H1 (cell line): ENCODE measurements around the gene ERAS.

Experiments
- ATF2 ChIP-seq: IDR thresholded peaks from 2 replicates; pipeline ENCODE4 v1.6.1; 2012; ENCODE audit warnings: low read length, inconsistent platforms
- CTCF ChIP-seq, 3 experiments: IDR thresholded peaks; 1 replicate in 2 of 3; 2 replicates in 1 of 3; pipeline versions ENCODE4 v1.5.1 to v1.6.1; 2011; ENCODE audit warnings: low read length in 3 of 3, mild to moderate bottlenecking in 3 of 3, inconsistent platforms in 2 of 3, low read depth in 1 of 3, moderate library complexity in 1 of 3; ENCODE audit not compliant: insufficient read depth in 1 of 3; ENCODE audit errors: control extremely low read depth in 1 of 3
- POLR2A ChIP-seq, 2 experiments: IDR thresholded peaks; 1 replicate in 1 of 2; 2 replicates in 1 of 2; pipeline ENCODE4 v1.6.1; 2011; ENCODE audit warnings: low read depth in 2 of 2, low read length in 2 of 2, mild to moderate bottlenecking in 2 of 2; ENCODE audit errors: control extremely low read depth in 1 of 2
- POLR2AphosphoS5 ChIP-seq: IDR thresholded peaks from 2 replicates; pipeline ENCODE4 v1.6.1; 2011; ENCODE audit warnings: low read depth, low read length
- RXRA ChIP-seq: IDR thresholded peaks from 2 replicates; pipeline ENCODE4 v1.6.1; 2011; ENCODE audit warnings: low read depth, mild to moderate bottlenecking, low read length, moderate library complexity; ENCODE audit not compliant: insufficient read depth

- no peak for TF ChIP-seq RXRA
- no peak for TF ChIP-seq CTCF (IDR thresholded peaks at IDR 0.05; ENCODE audit: control extremely low read depth in 1 of 3, insufficient read depth in 1 of 3, low read depth in 1 of 3, low read length in 3 of 3)
- no peak for TF ChIP-seq POLR2A (IDR thresholded peaks at IDR 0.05; ENCODE audit: control extremely low read depth in 1 of 2, low read depth in 2 of 2, low read length in 2 of 2)
- no peak for TF ChIP-seq POLR2AphosphoS5
- no peak for TF ChIP-seq ATF2
Measured at GRCh38 chrX:48794911-48795515, 31.3 kb upstream of the ERAS start.
